T-cell (primary cell): Measurements from ENCODE around the gene TMTC1. TPM values are rescaled to one million over a fixed set of nuclear protein-coding genes. Genes with fewer than 3 reads are reported as not detected.

ENCODE experiments used
- ATAC-seq, 4 experiments: fragments of 200-7000 bp in 3 of 4; fragments of 150-1000 bp in 1 of 4; cut with Tn5 transposase; replicated peaks in 1 of 4; 1 replicate in 3 of 4; 2 replicates in 1 of 4; pipeline ENCODE4 v1.10.0; 2021; ENCODE audit warnings: moderate library complexity in 3 of 4, mild to moderate bottlenecking in 2 of 4, moderate number of reproducible peaks in 1 of 4
- CTCF ChIA-PET, 2 donors: fragments of 300-600 bp; sonication (Branson Sonifier 250); formaldehyde crosslinking; loops; one replicate each; lab custom pipeline; 2022; ENCODE audit warnings: antibody characterized with exemption in 2 of 2; lab: Charles Lee
- POLR2A ChIA-PET, 2 donors: fragments of 300-600 bp; sonication (Branson Sonifier 250); formaldehyde crosslinking; loops; one replicate each; lab custom pipeline; 2022; ENCODE audit warnings: antibody characterized with exemption in 2 of 2; lab: Charles Lee
- DNase-seq, 35 experiments: peaks; one replicate each; pipeline versions ENCODE4 v3.0.0 to v3.0.0-alpha.2; 2013 to 2023
- H3K27ac ChIP-seq: one replicate; pipeline ENCODE4 v1.5.1; 2013; ENCODE audit warnings: low read length
- H3K27me3 ChIP-seq, 2 experiments: replicated peaks in 1 of 2; 1 replicate in 1 of 2; 2 replicates in 1 of 2; pipeline versions ENCODE4 v1.6.1 to v1.7.0; 2013; ENCODE audit warnings: low read length in 1 of 2, mixed read lengths in 1 of 2; ENCODE audit not compliant: control insufficient read depth in 2 of 2, insufficient read depth in 2 of 2; ENCODE audit errors: extremely low read depth in 1 of 2
- H3K36me3 ChIP-seq, 2 donors: 1 replicate in 1 of 2; 2 replicates in 1 of 2; pipeline versions ENCODE4 v1.6.1 to v1.7.0; 2013; ENCODE audit warnings: low read length in 1 of 2; ENCODE audit not compliant: control insufficient read depth in 2 of 2, insufficient read depth in 1 of 2; ENCODE audit errors: extremely low read depth in 1 of 2
- H3K4me1 ChIP-seq, 2 experiments: 1 replicate in 1 of 2; 2 replicates in 1 of 2; pipeline versions ENCODE4 v1.6.1 to v1.7.0; 2013; ENCODE audit warnings: low read length in 2 of 2, mixed read lengths in 1 of 2; ENCODE audit not compliant: insufficient read depth in 2 of 2, control insufficient read depth in 1 of 2; ENCODE audit errors: extremely low read depth in 1 of 2
- H3K4me3 ChIP-seq, 2 donors: 1 replicate in 1 of 2; 2 replicates in 1 of 2; pipeline versions ENCODE4 v1.5.1 to v1.7.0; 2013; ENCODE audit warnings: mild to moderate bottlenecking in 2 of 2, low read length in 1 of 2, moderate library complexity in 1 of 2; ENCODE audit not compliant: control insufficient read depth in 1 of 2; ENCODE audit errors: extremely low read depth in 1 of 2
- H3K9me3 ChIP-seq: 2 replicates; pipeline ENCODE4 v1.7.0; 2013
- H3K27ac Mint-ChIP-seq, 2 donors: one replicate each; pipeline ENCODE4 v1.8.0; 2020 to 2021; ENCODE audit warnings: mild to moderate bottlenecking in 2 of 2, mixed read lengths in 2 of 2
- H3K27me3 Mint-ChIP-seq, 2 donors: one replicate each; pipeline ENCODE4 v1.8.0; 2021 to 2022; ENCODE audit warnings: mixed read lengths in 2 of 2
- H3K36me3 Mint-ChIP-seq: one replicate; pipeline ENCODE4 v1.8.0; 2021; ENCODE audit warnings: mixed read lengths
- H3K4me1 Mint-ChIP-seq, 3 donors: one replicate each; pipeline ENCODE4 v1.8.0; 2020 to 2022; ENCODE audit warnings: mixed read lengths in 3 of 3, mild to moderate bottlenecking in 1 of 3
- H3K4me3 Mint-ChIP-seq, 3 donors: one replicate each; pipeline ENCODE4 v1.8.0; 2020 to 2022; ENCODE audit warnings: mild to moderate bottlenecking in 3 of 3, mixed read lengths in 3 of 3, moderate library complexity in 3 of 3
- H3K9me3 Mint-ChIP-seq, 3 donors: one replicate each; pipeline ENCODE4 v1.8.0; 2020 to 2022; ENCODE audit warnings: mixed read lengths in 3 of 3
- WGBS: methylation state at CpG from one replicate; pipeline ENCODE4 v1.1.5; 2013; ENCODE audit warnings: missing lambda C conversion rate; ENCODE audit not compliant: insufficient coverage; 5-methylcytosine and 5-hydroxymethylcytosine counted together
- total RNA-seq, 35 experiments: library from RNA in 6 of 35; stranded (reverse) in 6 of 35; fragments of 120-200 nt in 1 of 35; gene quantifications; one replicate each; pipeline versions ENCODE4 v1.2.1 to v1.2.4 and lab custom pipeline; 2013 to 2026

Gene TMTC1
- total RNA-seq, 5 donors from 2014 or later (not counting 1 experiment from before 2014, with no cell fraction given): 0.10 to 0.44 (median 0.29) TPM; not detected in 1

DNA sequence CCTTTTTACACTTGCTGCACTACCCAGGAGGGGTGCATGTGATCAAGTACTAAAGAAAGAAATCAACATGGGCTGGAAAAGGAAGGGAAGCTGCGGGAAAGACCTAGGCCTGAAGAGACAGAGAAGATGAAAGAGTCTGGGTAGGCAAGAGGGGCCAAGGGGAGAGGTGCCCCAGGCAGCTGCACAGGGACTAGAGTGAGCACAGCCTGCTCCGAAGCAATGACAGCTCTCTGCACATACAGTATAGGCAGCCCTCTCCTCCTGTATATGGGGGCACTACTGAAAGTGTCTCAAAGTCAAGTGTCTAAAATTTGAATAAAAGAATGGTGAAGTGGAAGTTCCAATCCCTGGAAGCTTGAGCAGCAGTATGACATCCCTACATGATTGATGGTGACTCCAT lies 112.0 kb downstream of the TMTC1 start:
- no peaks in the 10 kb centered on the region for H3K36me3 Mint-ChIP-seq
- no peaks in the 10 kb centered on the region for H3K4me1 ChIP-seq
- no peaks in the 10 kb centered on the region for H3K27me3 ChIP-seq
- H3K4me3 Mint-ChIP-seq: no peak overlapping the region
- H3K4me3 ChIP-seq: no peak overlapping the region
- no peaks in the 10 kb centered on the region for H3K4me1 Mint-ChIP-seq
- H3K27me3 Mint-ChIP-seq: no peaks in the 10 kb centered on the region
- H3K27ac ChIP-seq: no peak overlapping the region
- 83% methylated on average over 1 of the region's 2 CpGs for WGBS
- POLR2A ChIA-PET: no interaction called here
- H3K27ac Mint-ChIP-seq: no peak overlapping the region
- CTCF ChIA-PET: no interaction called here
- DNase-seq (no peak), ATAC-seq (no peak)
- no peaks in the 10 kb centered on the region for H3K36me3 ChIP-seq
- no peaks in the 10 kb centered on the region for H3K9me3 Mint-ChIP-seq
- no peaks in the 10 kb centered on the region for H3K9me3 ChIP-seq

- Histone ChIP-seq H3K4me3 (no peak overlapping the region), H3K27ac (no peak overlapping the region), H3K4me1 (no peaks in the 10 kb centered on the region), H3K9me3 (no peaks in the 10 kb centered on the region), H3K36me3 (no peaks in the 10 kb centered on the region), H3K27me3 (no peaks in the 10 kb centered on the region)
- no peak for ATAC-seq
- Mint-ChIP-seq H3K4me3 (no peak overlapping the region), H3K27ac (no peak overlapping the region), H3K9me3 (no peaks in the 10 kb centered on the region), H3K27me3 (no peaks in the 10 kb centered on the region), H3K4me1 (no peaks in the 10 kb centered on the region), H3K36me3 (no peaks in the 10 kb centered on the region)
- ChIA-PET POLR2A (no interaction called here), CTCF (interaction anchor here in 1 of 2 donors (0.6 kb wide), 1 partner anchor 308 kb away, joined by 3 read pairs; no protein-coding TSS in a partner anchor)
- no peak for DNase-seq
- WGBS: no CpG with 5 or more reads among the region's 2 CpGs
These were observed 116.7 kb downstream of the TMTC1 start for GRCh38 chr12:29667011-29667410.

DNA sequence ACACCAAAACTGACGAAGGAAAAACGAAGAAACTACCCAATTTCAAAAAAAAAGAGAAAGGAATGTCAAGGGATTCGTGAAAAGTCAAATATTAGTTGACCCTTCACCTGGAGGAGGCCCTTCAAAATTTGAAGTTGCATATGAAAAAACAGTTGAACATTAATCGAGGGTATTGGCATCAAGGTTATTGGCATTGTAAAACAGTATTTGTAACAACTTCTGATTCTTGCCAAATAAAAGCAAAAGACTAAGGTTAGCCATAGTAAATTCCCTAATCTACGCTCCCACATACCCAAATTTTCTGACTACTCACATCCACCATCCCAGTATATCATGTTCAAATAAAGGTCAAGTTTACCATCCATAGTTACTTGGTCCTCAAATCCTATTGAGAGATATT lies 118.6 kb downstream of the TMTC1 start:
- POLR2A ChIA-PET: interaction anchor here in 1 of 2 donors (0.8 kb wide), 1 partner anchor 1585 kb away, joined by 3 read pairs; no protein-coding TSS in a partner anchor
- Histone ChIP-seq H3K27me3 (no peaks in the 10 kb centered on the region), H3K27ac (no peak overlapping the region), H3K9me3 (no peaks in the 10 kb centered on the region), H3K4me1 (no peaks in the 10 kb centered on the region), H3K36me3 (no peaks in the 10 kb centered on the region), H3K4me3 (no peak overlapping the region)
- Mint-ChIP-seq H3K36me3 (no peaks in the 10 kb centered on the region), H3K27ac (no peak overlapping the region), H3K4me3 (no peak overlapping the region), H3K4me1 (no peaks in the 10 kb centered on the region), H3K27me3 (no peaks in the 10 kb centered on the region), H3K9me3 (no peaks in the 10 kb centered on the region)
- DNase-seq: no peak
- ATAC-seq: no peak
- CTCF ChIA-PET: no interaction called here
- 100% methylated on average over 1 of the region's 5 CpGs for WGBS

GRCh38 chr12:29662734-29663323 lies 120.9 kb downstream of the TMTC1 start:
- Mint-ChIP-seq H3K9me3 (no peaks in the 10 kb centered on the region), H3K4me3 (no peak overlapping the region), H3K27ac (no peak overlapping the region), H3K27me3 (no peaks in the 10 kb centered on the region), H3K36me3 (no peaks in the 10 kb centered on the region), H3K4me1 (no peaks in the 10 kb centered on the region)
- Histone ChIP-seq H3K27ac (no peak overlapping the region), H3K4me3 (no peak overlapping the region), H3K27me3 (no peaks in the 10 kb centered on the region), H3K4me1 (no peaks in the 10 kb centered on the region), H3K36me3 (no peaks in the 10 kb centered on the region), H3K9me3 (no peaks in the 10 kb centered on the region)
- ChIA-PET CTCF (interaction anchor here in 1 of 2 donors (0.5 kb wide), 1 partner anchor 1211 kb away, joined by 3 read pairs; no protein-coding TSS in a partner anchor), POLR2A (no interaction called here)
- DNase-seq (no peak), ATAC-seq (no peak)
- WGBS: 75% methylated on average over 2 of the region's 9 CpGs

DNA sequence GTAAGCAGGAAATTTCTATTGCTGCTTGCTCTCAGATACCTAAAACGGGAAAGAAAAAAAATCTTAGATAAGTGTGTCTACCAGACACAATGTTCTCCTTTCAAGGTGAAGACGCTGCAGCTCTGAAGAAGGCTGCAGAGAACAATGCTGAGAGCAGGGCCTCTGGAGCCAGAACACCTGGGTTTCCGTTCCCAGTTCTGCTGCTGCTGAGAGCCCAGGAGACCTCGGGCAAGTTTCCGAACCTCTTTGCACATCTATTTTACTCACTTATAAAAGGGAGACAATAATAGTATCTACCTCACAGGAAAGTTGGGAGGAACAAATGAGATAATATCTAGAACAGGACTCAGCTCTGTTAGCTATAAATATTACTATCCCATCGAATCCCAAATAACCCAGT lies 122.9 kb downstream of the TMTC1 start:
- H3K4me1 Mint-ChIP-seq: no peaks in the 10 kb centered on the region
- no peaks in the 10 kb centered on the region for H3K27me3 ChIP-seq
- no peak overlapping the region for H3K27ac Mint-ChIP-seq
- ChIA-PET POLR2A (no interaction called here), CTCF (interaction anchor here in 1 of 2 donors (0.7 kb wide), 1 partner anchor 110 kb away, joined by 3 read pairs; no protein-coding TSS in a partner anchor)
- no peak overlapping the region for H3K4me3 Mint-ChIP-seq
- no peaks in the 10 kb centered on the region for H3K9me3 ChIP-seq
- no peak for ATAC-seq
- H3K27ac ChIP-seq: no peak overlapping the region
- no peaks in the 10 kb centered on the region for H3K4me1 ChIP-seq
- DNase-seq: no peak
- no peaks in the 10 kb centered on the region for H3K36me3 ChIP-seq
- no peak overlapping the region for H3K4me3 ChIP-seq
- H3K36me3 Mint-ChIP-seq: no peaks in the 10 kb centered on the region
- WGBS: 66% methylated on average over 2 of the region's 6 CpGs
- H3K9me3 Mint-ChIP-seq: no peaks in the 10 kb centered on the region
- peaks cover under 1 to 3% of the 10 kb centered on the region in 2 donors for H3K27me3 Mint-ChIP-seq

GRCh38 chr12:29656762-29657538 lies 126.8 kb downstream of the TMTC1 start:
- H3K9me3 Mint-ChIP-seq: peaks cover 0 to 2% (median 0%) of the 10 kb centered on the region in 3 donors
- no peaks in the 10 kb centered on the region for H3K4me1 Mint-ChIP-seq
- Histone ChIP-seq H3K27me3 (no peaks in the 10 kb centered on the region), H3K4me1 (no peaks in the 10 kb centered on the region), H3K9me3 (no peaks in the 10 kb centered on the region), H3K27ac (no peak overlapping the region), H3K36me3 (no peaks in the 10 kb centered on the region), H3K4me3 (no peak overlapping the region)
- H3K27me3 Mint-ChIP-seq: peaks cover 1 to 8% of the 10 kb centered on the region in 2 donors
- H3K4me3 Mint-ChIP-seq: no peak overlapping the region
- no peak overlapping the region for H3K27ac Mint-ChIP-seq
- no CpG with 5 or more reads among the region's 3 CpGs for WGBS
- CTCF ChIA-PET: interaction anchor here in 1 of 2 donors (0.6 kb wide), 1 partner anchor 748 kb away, joined by 5 read pairs; no protein-coding TSS in a partner anchor
- no peaks in the 10 kb centered on the region for H3K36me3 Mint-ChIP-seq
- POLR2A ChIA-PET: interaction anchor here in 1 of 2 donors (0.6 kb wide), 1 partner anchor 557 kb away, joined by 3 read pairs; no protein-coding TSS in a partner anchor
- ATAC-seq (no peak), DNase-seq (no peak)
